Peyer's patch (tissue), 4 donors: ENCODE data around the gene NTNG1.

Source experiments
- CTCF ChIP-seq, 6 experiments: fragments of 450-650 bp in 4 of 6; fragments of 200-600 bp in 2 of 6; sonication (generic) in 1 of 6; IDR thresholded peaks; one replicate each; pipeline ENCODE4 v1.5.1; 2017 to 2019; ENCODE audit warnings: antibody characterized with exemption in 6 of 6, mild to moderate bottlenecking in 3 of 6, moderate library complexity in 1 of 6
- POLR2A ChIP-seq, 2 donors: fragments of 450-650 bp; IDR thresholded peaks; one replicate each; pipeline ENCODE4 v1.5.1; 2017; ENCODE audit warnings: antibody characterized with exemption in 2 of 2, mild to moderate bottlenecking in 2 of 2, moderate library complexity in 2 of 2

- TF ChIP-seq CTCF (IDR thresholded peaks at IDR 0.05) (no peak), POLR2A (IDR thresholded peaks at IDR 0.05) (no peak)
These were observed 44.0 kb downstream of the NTNG1 start for GRCh38 chr1:107184888-107185287.
